Transverse colon (tissue), 3 donors: ENCODE results near the gene DPT.

Experiments used
- CTCF ChIP-seq, 5 experiments: fragments of 200-600 bp in 3 of 5; fragments of 450-650 bp in 2 of 5; sonication (generic) in 3 of 5; IDR thresholded peaks; 1 replicate in 2 of 5; 2 replicates in 3 of 5; pipeline ENCODE4 v1.5.1; 2016 to 2017; ENCODE audit warnings: antibody characterized with exemption in 5 of 5, inconsistent platforms in 3 of 5, mild to moderate bottlenecking in 2 of 5, moderate library complexity in 1 of 5
- POLR2A ChIP-seq: fragments of 450-650 bp; IDR thresholded peaks from one replicate; pipeline ENCODE4 v1.6.1; 2016; ENCODE audit warnings: antibody characterized with exemption, mild to moderate bottlenecking, moderate library complexity

GRCh38 chr1:168742994-168743650 lies 14.1 kb upstream of the DPT start:
- TF ChIP-seq CTCF (IDR thresholded peaks at IDR 0.05) (no peak), POLR2A (no peak)
